GM19099 (cell line): ENCODE data around the gene ZNF302.

Experiments
- POLR2A ChIP-seq: IDR thresholded peaks from 3 replicates; pipeline ENCODE4 v1.6.1; 2011; ENCODE audit warnings: low read depth; ENCODE audit not compliant: insufficient read length; ENCODE audit errors: extremely low read depth

The ZNF302 gene

DNA sequence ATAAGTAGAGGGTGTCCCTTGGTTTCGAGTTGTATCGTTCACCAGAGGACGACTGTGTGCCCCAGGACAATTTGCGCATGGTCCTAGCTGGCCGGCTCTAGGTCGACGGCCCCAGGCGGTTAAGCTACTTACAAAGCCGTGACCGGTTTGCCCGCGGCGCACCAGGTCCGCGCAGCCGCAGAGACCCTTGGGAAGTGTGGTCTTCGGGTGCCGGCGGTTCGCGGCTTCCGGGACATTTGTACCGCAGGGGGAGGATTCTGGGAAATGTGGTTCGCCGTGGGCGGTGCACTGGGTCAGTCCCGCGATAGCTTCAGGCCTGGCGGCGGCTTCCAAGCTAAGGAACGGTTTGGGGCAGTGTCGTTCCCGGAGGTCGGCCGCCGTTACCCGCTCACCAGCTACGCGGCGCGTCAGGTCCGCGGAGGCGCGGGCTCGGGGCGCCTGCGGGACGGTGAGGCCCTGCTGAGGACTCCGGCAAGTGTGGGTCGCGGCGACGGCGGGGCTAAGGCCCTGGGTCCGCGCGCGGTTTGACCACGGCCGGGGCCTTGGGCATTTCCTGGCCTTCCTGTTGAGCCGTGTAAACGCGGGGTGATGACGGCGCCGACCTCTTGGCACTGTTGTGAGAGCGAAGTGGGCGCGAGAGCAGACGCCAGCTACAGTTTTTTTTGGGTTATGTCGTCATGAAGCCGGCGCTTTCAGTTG is at the start of gene ZNF302:
ZNF302 (plus strand) TSS at position 293 of the 699 bp plus-strand sequence. CDS start 1,127 bp downstream, outside the sequence.
- TF ChIP-seq POLR2A: peak; percentile 88

DNA sequence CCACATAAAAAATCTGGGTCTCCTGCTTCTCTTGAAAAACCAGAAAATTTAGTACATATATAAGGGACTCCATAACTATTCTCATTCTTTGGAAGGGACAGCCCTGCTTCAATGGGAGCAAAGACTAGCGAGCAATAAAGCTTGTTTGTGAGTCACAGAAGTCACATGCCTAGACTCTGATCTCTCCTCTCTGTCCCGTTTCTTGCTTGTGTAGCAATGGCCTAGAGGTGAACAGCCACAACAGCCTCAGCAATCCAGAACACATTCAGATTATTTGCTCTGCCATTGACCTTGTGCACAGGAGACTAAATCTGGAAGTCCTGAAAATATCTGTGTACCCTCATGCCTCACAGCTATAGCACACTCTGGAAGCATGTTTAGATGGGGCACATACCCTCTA is 43.7 kb upstream of the ZNF302 start:
- no peak for TF ChIP-seq POLR2A

DNA sequence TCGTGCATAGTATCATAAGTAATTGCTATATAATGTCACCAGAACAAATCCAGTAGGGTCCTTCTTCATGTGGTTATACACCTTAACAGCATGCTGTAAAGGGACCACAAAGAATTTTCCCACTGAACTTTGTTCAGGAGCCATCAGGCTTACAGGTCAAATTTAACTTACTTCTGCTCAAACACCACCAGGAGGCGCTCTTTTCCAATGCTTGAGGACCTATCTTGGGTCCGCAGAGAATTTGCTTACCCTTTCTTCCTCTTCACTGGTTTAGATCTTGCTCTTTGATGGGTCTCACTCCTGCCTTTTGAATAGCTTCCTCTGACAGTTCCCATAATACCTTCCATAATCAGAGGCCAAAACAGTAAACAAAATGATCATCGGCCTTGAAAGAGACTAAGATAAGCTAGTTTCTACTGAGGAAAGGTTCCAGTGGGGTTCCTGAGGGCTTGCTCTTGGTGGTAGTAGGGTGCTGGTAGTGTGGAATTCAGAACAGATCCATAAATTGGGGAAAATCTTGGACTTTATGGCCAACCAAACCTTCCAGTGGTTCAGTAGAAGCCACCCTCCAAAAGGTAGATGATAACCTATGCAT is 37.9 kb upstream of the ZNF302 start:
- TF ChIP-seq POLR2A: no peak

DNA sequence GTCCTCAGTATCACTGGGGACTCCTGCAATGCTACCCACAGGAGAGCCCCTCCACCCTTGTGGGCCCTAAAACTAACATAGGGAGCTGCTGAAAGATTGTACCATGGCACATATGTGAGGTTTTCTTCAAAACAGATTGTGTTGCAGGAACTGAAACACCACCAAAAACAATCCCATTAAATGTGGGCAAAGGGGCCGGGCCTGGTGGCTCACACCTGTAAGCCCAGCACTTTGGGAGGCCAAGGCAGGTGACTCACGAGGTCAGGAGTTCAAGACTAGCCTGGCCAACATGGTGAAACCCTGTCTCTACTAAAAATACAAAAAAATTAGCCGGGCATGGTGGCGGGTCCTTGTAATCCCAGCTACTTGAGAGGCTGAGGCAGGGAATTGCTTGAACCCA is 35.2 kb upstream of the ZNF302 start:
- TF ChIP-seq POLR2A: no peak

DNA sequence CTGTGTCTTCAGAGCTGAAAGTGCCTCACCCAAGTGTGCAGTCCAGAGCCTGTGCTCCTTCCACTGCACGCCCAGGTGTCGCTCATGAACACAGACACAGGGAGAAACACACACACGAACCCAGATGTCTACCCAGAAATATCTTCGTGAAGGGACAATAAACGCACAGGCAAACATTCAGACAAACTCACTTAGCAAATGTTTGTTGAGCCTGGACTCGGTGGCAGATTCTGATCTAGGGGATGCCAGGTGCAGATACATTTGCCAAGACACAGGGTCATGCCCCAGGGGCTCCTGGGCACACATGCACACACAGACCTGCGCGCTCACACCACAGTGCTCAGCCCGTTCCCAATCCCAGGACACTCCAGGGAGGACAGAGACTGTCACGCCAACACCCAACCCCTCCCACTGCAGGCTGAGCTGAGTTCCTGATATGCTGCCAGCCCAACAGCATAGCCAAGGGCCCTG is 32.5 kb upstream of the ZNF302 start:
- no peak for TF ChIP-seq POLR2A

DNA sequence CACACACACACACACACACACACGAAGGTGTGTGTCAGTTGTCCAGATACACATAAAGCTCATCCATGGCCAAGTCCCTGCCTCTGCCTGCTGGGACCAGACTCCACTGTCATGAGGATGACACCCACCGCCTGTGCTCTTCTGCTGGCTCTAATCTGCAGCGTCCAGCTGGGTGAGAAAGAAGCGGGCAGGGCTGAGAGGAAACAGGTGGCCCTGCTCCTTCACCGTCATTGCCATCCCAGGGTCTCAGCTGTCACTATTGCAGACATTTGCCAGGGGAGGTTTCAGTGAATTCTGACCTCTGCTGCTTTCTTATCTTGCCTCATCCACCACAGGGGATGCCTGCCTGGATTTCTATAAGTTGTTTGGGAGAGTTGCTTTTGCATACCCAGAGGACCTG is 31.9 kb upstream of the ZNF302 start:
- TF ChIP-seq POLR2A: no peak

DNA sequence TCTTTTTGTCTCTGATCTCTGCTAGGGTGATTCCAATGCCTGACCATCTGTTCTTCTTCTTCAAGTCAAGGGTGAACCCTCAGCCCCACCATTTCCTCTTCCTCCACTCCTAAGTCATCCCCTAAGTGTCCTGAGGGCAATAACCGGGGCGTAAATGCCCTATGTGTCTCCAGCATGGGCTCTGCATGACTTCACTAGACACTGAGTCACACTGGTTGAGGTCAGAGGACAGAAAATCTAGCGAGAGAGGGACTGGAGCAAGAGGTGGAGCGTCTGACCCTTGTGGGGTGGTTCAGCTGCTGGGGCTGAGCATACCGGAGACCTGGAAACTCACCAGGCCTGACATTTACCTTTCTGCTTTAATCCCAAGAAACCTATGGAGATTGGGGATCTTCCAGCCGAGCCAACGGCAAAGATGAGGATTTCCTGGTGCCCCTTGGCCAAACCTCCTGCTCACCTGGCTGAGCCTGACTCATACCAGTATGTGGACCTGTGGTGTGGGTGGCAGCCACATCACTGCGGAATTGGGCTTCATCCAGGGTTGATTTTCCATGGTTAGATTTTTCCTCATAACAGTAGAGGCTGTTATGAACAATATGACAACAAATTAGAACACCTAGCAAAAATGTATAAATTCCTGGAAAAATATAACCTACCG is 27.5 kb upstream of the ZNF302 start:
- no peak for TF ChIP-seq POLR2A

DNA sequence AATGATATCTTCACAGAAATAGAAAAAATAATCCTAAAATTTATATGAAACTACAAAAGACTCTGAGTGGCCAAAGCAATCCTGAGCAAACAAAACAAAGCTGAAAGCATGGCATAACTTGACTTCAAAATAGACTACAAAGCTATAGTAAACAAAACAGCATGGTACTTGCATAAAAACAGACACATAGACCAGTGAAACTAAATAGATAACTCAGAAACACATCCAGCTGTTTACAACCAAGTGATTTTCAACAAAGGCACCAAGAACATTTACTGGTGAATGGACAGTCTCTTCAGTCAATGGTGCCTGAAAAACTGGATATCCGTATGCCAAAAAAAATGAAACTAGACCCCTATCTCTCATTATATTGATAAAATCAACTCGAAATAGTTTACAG is 25.7 kb upstream of the ZNF302 start:
- no peak for TF ChIP-seq POLR2A

DNA sequence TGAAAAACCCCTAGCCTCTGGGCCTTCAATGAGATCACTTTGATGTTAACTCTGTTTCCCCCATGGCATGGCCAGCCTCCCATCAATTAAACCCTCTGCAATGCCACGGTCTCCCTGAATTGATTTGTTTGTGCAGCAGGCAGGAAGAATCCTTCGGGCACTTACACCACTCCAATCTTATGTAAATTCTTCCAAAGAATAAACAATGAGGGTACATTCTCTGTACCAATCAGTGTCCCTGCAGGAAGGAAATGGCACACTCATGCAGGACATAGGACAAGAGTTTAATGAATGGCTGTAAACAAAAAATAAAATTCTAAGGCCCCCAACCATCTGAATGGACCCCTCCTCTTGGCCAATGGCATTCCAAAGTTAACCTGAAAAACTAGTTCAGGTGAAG is 22.7 kb upstream of the ZNF302 start:
- no peak for TF ChIP-seq POLR2A

DNA sequence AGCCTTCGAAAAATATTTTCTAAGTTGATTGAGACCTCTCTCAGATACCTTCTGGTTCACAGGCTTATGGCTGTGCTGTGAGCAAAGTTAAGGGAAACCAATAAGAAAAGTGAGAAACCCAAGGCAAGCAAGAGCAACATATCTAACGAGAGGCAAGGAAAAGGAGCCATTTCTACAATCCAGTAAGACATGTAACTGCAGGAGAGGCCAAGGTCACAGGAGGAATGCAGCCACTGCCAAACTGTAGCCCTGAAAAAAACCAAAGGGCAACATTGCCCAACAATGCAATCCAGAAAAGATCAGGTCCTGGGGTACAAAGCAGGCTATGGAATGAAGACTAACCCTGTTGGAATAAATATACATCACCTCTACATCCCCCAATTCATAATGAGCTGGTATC is 21.8 kb upstream of the ZNF302 start:
- TF ChIP-seq POLR2A: no peak

DNA sequence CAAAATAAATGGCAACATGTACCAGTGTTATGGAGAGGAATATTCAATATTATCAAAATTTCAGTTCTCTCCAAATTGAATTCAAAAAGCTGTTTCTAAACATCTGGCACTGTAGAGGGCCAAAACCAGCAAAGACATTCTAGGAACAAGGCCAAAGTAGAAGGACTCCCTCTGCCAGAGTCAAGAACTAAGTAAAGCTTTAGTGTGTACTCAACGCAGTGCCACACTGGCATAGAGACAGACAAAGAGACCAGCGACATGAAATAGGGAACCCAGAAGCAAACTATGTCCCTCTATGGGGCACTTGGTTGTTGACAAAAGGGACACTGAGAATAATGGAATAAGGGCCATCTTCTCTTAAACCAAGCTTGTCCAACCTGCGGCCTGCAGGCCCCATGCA is 16.1 kb upstream of the ZNF302 start:
- no peak for TF ChIP-seq POLR2A

DNA sequence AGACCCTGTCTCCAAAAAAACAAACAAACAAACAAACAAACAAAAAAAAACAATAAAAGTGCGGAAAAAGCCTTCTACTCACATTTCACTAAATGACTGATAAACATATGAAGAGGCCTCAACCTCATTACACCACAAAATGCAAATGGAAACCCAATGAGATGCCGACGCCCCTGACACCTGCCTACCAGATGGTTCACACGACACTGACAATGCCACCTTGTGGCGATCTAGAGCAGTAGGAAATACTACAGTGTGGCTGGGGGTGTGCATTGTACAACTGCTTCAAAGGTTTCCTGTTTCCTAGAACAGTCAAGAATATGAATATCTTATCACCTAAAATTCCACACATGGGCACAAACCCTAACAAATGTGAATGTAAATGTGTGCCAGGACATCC is 14.6 kb upstream of the ZNF302 start:
- no peak for TF ChIP-seq POLR2A

DNA sequence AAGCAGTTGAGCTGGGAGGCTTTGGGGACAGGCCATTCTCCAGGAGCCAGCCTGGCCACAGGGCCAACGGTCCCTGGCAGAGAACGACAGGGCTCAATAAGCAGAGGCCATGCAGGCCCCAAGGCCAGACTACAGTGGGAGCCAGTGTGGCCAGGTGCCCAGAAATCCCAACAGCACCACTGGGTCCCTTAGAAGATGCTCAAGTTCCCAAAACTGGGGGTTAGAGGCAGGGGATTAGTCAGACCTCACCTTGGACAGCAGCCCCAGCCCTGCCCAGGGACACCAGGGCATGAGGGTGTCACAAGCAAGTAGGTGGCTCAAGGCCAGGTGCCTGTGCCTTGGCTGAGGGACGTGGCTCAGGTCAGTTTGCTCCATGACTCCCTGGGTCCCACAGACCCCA is 13.3 kb upstream of the ZNF302 start:
- no peak for TF ChIP-seq POLR2A

DNA sequence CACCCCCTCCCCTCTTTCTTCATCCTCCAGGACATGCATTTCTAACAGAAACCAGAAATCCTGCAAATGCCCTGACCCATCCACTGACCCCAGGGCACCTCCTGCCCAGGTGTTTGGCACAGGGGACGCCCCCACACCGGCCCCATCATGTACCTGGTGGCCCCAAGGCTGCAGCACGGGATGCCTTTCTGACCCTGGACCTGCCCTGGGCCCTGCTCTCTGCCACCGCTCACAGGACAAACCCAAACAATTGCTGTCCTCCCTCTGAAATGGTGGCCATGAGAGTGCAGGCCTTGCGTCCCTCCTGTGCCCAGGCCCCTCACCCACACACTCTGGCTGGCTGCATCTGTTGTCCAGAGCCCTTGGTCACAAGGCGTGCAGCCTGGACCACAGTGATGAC is 12.6 kb upstream of the ZNF302 start:
- TF ChIP-seq POLR2A: no peak

DNA sequence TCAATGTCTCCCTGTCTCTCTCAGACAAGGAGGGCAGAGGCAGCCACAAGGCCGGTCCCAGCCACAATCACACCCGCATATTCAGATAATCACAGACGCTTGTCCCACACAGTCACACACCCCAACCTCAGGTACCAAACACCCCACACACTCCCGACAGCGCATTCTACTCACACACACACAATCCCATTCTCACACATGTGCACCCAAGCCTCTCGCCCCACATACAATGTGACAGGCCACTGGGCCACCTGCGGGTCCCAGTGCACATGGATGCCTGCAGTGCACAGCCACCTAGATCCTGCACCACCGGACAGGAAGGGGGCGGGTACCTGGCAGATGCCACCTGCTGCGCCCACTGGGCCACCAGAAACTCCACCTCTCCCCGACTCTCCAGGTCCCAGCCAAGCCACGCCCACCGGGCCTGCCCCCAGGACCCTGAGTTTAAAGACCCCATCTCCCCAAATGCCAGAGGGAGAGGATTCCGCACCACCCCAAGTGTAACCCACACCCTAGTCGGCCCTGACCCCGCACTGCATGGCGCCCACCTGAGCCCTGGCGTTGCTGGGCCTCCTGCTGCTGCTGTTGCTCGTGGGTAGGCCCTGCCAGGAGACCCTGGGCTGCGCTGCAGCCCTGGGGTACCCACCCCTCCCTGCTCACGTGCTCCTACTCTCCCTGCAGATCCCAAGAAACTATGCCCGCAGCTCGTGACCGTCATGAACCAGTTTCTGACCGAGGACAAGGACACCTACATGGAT is 11.1 kb upstream of the ZNF302 start:
- no peak for TF ChIP-seq POLR2A

DNA sequence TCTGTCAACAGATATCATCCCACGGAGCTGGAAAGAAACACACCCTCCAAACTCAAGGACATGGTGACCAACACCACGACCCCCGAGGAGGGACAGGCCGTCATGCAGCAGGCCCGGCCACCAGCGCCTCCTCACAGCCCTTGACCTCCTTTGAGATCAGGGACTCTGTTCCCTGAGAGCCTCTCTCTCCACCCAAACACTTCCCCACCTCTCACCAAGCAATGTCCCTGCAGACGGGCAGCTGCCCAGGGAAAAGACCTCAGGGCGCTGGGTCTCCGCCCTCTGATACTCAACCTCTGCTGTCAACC is 10.6 kb upstream of the ZNF302 start:
- no peak for TF ChIP-seq POLR2A
